ENCODE results near the gene ALPG.
"Not testable (repeated sequence)": the region's sequence is repeated elsewhere in the genome, so short reads cannot be mapped to it uniquely, and the experiment has no call there.

The ALPG gene

GRCh38 chr2:232432598-232433184, 26.0 kb downstream of the ALPG start:
- peaks cover 11% of the 10 kb centered on the region for H3K27me3 Mint-ChIP-seq
- CTCF ChIA-PET, result no interaction called here
- no peaks in the 10 kb centered on the region for H3K4me1 Mint-ChIP-seq
- H3K27ac Mint-ChIP-seq, result no peak overlapping the region
- DNase-seq, result no peak
- no peaks in the 10 kb centered on the region for H3K36me3 Mint-ChIP-seq
- H3K4me3 Mint-ChIP-seq, result no peak overlapping the region
- no peaks in the 10 kb centered on the region for H3K9me3 Mint-ChIP-seq

- H3K36me3 Mint-ChIP-seq, DNase-seq, CTCF ChIA-PET, H3K4me1 Mint-ChIP-seq, H3K4me3 Mint-ChIP-seq, H3K9me3 Mint-ChIP-seq, H3K27ac Mint-ChIP-seq: not testable (repeated sequence)
- H3K27me3 Mint-ChIP-seq, result peaks cover 16% of the 10 kb centered on the region
Measured at GRCh38 chr2:232433622-232434021, 27.0 kb downstream of the ALPG start.

GRCh38 chr2:232434091-232434490, 27.4 kb downstream of the ALPG start:
- Mint-ChIP-seq H3K27me3 (peaks cover 16% of the 10 kb centered on the region), H3K27ac (no peak overlapping the region), H3K36me3 (no peaks in the 10 kb centered on the region), H3K4me1 (no peaks in the 10 kb centered on the region), H3K4me3 (no peak overlapping the region), H3K9me3 (no peaks in the 10 kb centered on the region)
- CTCF ChIA-PET, result no interaction called here
- DNase-seq, result no peak

GRCh38 chr2:232434563-232435374, 28.1 kb downstream of the ALPG start:
- no peak overlapping the region for H3K27ac Mint-ChIP-seq
- no peaks in the 10 kb centered on the region for H3K4me1 Mint-ChIP-seq
- H3K4me3 Mint-ChIP-seq, result no peak overlapping the region
- peaks cover 16% of the 10 kb centered on the region for H3K27me3 Mint-ChIP-seq
- no peaks in the 10 kb centered on the region for H3K9me3 Mint-ChIP-seq
- no peak for DNase-seq
- CTCF ChIA-PET, result interaction anchor here (1.0 to 1.1 kb wide), 3 partner anchors 12 to 513 kb away, joined by 3 read pairs; no protein-coding TSS in a partner anchor
- no peaks in the 10 kb centered on the region for H3K36me3 Mint-ChIP-seq

- no peak overlapping the region for H3K4me3 Mint-ChIP-seq
- H3K36me3 Mint-ChIP-seq, result no peaks in the 10 kb centered on the region
- H3K27ac Mint-ChIP-seq, result no peak overlapping the region
- CTCF ChIA-PET, result interaction anchor here (1.0 to 1.1 kb wide), 3 partner anchors 12 to 513 kb away, joined by 3 read pairs; no protein-coding TSS in a partner anchor
- no peak for DNase-seq
- H3K9me3 Mint-ChIP-seq, result no peaks in the 10 kb centered on the region
- peaks cover 16% of the 10 kb centered on the region for H3K27me3 Mint-ChIP-seq
- no peaks in the 10 kb centered on the region for H3K4me1 Mint-ChIP-seq
Measured at GRCh38 chr2:232435375-232435648, 28.7 kb downstream of the ALPG start.

GRCh38 chr2:232435805-232436204, 29.2 kb downstream of the ALPG start:
- DNase-seq, result no peak
- no peak overlapping the region for H3K4me3 Mint-ChIP-seq
- H3K27me3 Mint-ChIP-seq, result peaks cover 21% of the 10 kb centered on the region
- H3K36me3 Mint-ChIP-seq, result no peaks in the 10 kb centered on the region
- no peaks in the 10 kb centered on the region for H3K4me1 Mint-ChIP-seq
- no peaks in the 10 kb centered on the region for H3K9me3 Mint-ChIP-seq
- no peak overlapping the region for H3K27ac Mint-ChIP-seq
- CTCF ChIA-PET, result interaction anchor here (1.0 kb wide), 2 partner anchors 11 to 514 kb away, joined by 3 read pairs; no protein-coding TSS in a partner anchor

- CTCF ChIA-PET, result interaction anchor here (1.2 to 1.8 kb wide), 3 partner anchors 26 to 103 kb away, joined by 3 to 6 read pairs (median 5); no protein-coding TSS in a partner anchor
- Mint-ChIP-seq H3K4me1 (no peaks in the 10 kb centered on the region), H3K27ac (no peak overlapping the region), H3K4me3 (no peak overlapping the region), H3K27me3 (peaks cover 21% of the 10 kb centered on the region), H3K9me3 (no peaks in the 10 kb centered on the region), H3K36me3 (no peaks in the 10 kb centered on the region)
- no peak for DNase-seq
Measured at GRCh38 chr2:232436381-232437194, 29.9 kb downstream of the ALPG start.

GRCh38 chr2:232437195-232437571, 30.5 kb downstream of the ALPG start:
- CTCF ChIA-PET, result interaction anchor here (0.9 to 1.8 kb wide), 4 partner anchors 12 to 103 kb away, joined by 3 to 6 read pairs (median 4); no protein-coding TSS in a partner anchor
- H3K27me3 Mint-ChIP-seq, result peaks cover 21% of the 10 kb centered on the region

GRCh38 chr2:232438091-232438490, 31.4 kb downstream of the ALPG start:
- H3K27me3 Mint-ChIP-seq, result peaks cover 21% of the 10 kb centered on the region
- CTCF ChIA-PET, result interaction anchor here (0.9 to 1.8 kb wide), 3 partner anchors 13 to 104 kb away, joined by 3 to 6 read pairs (median 5); no protein-coding TSS in a partner anchor
- H3K9me3 Mint-ChIP-seq, result no peaks in the 10 kb centered on the region
- DNase-seq, result no peak
- H3K4me3 Mint-ChIP-seq, result no peak overlapping the region
- H3K36me3 Mint-ChIP-seq, result no peaks in the 10 kb centered on the region
- H3K27ac Mint-ChIP-seq, result no peak overlapping the region
- H3K4me1 Mint-ChIP-seq, result no peaks in the 10 kb centered on the region

More at GRCh38 chr2:232437195-232437571, 30.5 kb downstream of the ALPG start:
- no peaks in the 10 kb centered on the region for H3K36me3 Mint-ChIP-seq
- no peak overlapping the region for H3K4me3 Mint-ChIP-seq
- no peak overlapping the region for H3K27ac Mint-ChIP-seq
- no peaks in the 10 kb centered on the region for H3K9me3 Mint-ChIP-seq
- DNase-seq, result no peak
- H3K4me1 Mint-ChIP-seq, result no peaks in the 10 kb centered on the region

GRCh38 chr2:232438951-232439757, 32.5 kb downstream of the ALPG start:
- CTCF ChIA-PET, result interaction anchor here (0.7 to 3.0 kb wide), 18 partner anchors 10 to 540 kb away, joined by 3 to 21 read pairs (median 4); partner anchors contain the start of gene PRSS56

GRCh38 chr2:232439758-232440135, 33.1 kb downstream of the ALPG start:
- Mint-ChIP-seq H3K27me3 (peaks cover 24% of the 10 kb centered on the region), H3K36me3 (no peaks in the 10 kb centered on the region), H3K9me3 (no peaks in the 10 kb centered on the region), H3K4me3 (no peak overlapping the region), H3K27ac (no peak overlapping the region), H3K4me1 (no peaks in the 10 kb centered on the region)
- CTCF ChIA-PET, result interaction anchor here (0.7 to 3.0 kb wide), 16 partner anchors 10 to 541 kb away, joined by 3 to 21 read pairs (median 4); partner anchors contain the start of gene PRSS56
- DNase-seq, result no peak

More at GRCh38 chr2:232438951-232439757, 32.5 kb downstream of the ALPG start:
- Mint-ChIP-seq H3K9me3 (no peaks in the 10 kb centered on the region), H3K27ac (no peak overlapping the region), H3K27me3 (peaks cover 21% of the 10 kb centered on the region), H3K36me3 (no peaks in the 10 kb centered on the region), H3K4me3 (no peak overlapping the region), H3K4me1 (no peaks in the 10 kb centered on the region)
- DNase-seq, result peak; percentile 60

- H3K4me3 Mint-ChIP-seq, H3K36me3 Mint-ChIP-seq, H3K27ac Mint-ChIP-seq, H3K9me3 Mint-ChIP-seq, H3K4me1 Mint-ChIP-seq: not testable (repeated sequence)
- DNase-seq, result peak; percentile 90
- CTCF ChIA-PET, result interaction anchor here (1.0 to 3.0 kb wide), 12 partner anchors 11 to 540 kb away, joined by 3 to 21 read pairs (median 5); partner anchors contain the start of gene PRSS56
- H3K27me3 Mint-ChIP-seq, result peaks cover 19% of the 10 kb centered on the region
Measured at GRCh38 chr2:232440220-232441018, 33.8 kb downstream of the ALPG start.

Measured in activated naive CD4-positive, alpha-beta T cell treated with anti-CD3 and anti-CD28 coated beads, Interleukin-2, amount 10 ng/mL, durations not matched to agents 7 days and 5 days (primary cell).